Ovary (tissue), 9 donors: ENCODE data around the gene SRSF5. TPM values are rescaled to one million over a fixed set of nuclear protein-coding genes. Genes with fewer than 3 reads are reported as not detected.
"Not testable (repeated sequence)": the region's sequence is repeated elsewhere in the genome, so short reads cannot be mapped to it uniquely, and the experiment has no call there.

Source experiments
- DNase-seq, 5 donors: peaks; one replicate each; pipeline ENCODE4 v3.0.0-alpha.2; 2019 to 2020
- H3K27ac ChIP-seq, 2 donors: fragments of 200-600 bp; one replicate each; pipeline versions ENCODE4 v1.5.1 to v1.8.0; 2019 to 2022
- H3K27me3 ChIP-seq: fragments of 200-600 bp; one replicate; pipeline ENCODE4 v1.8.0; 2022
- H3K36me3 ChIP-seq: fragments of 200-600 bp; sonication (generic); one replicate; pipeline ENCODE4 v1.5.1; 2019
- H3K4me1 ChIP-seq: one replicate; pipeline ENCODE4 v1.8.1; 2013; ENCODE audit warnings: mild to moderate bottlenecking, moderate library complexity; ENCODE audit not compliant: insufficient read depth
- H3K4me3 ChIP-seq: fragments of 200-600 bp; sonication (generic); one replicate; pipeline ENCODE4 v1.5.1; 2017
- H3K9me3 ChIP-seq, 2 donors: fragments of 200-600 bp in 1 of 2; sonication (generic) in 1 of 2; one replicate each; pipeline versions ENCODE4 v1.5.1 to v1.8.1; 2013 to 2019; ENCODE audit warnings: mild to moderate bottlenecking in 1 of 2, moderate library complexity in 1 of 2
- EP300 ChIP-seq: sonication (generic); formaldehyde crosslinking; IDR thresholded peaks from one replicate; pipeline ENCODE4 v1.6.1; 2017; ENCODE audit warnings: antibody characterized with exemption
- POLR2A ChIP-seq: fragments of 450-650 bp; IDR thresholded peaks from one replicate; pipeline ENCODE4 v1.6.1; 2017; ENCODE audit warnings: antibody characterized with exemption, mild to moderate bottlenecking, moderate library complexity
- WGBS, 3 donors: extraction: QIAGEN DNeasy Blood & Tissue Kit in 1 of 3; methylation state at CpG; one replicate each; pipeline versions ENCODE4 v1.1.5 to v1.1.7; 2013 to 2017; 5-methylcytosine and 5-hydroxymethylcytosine counted together
- intact Hi-C, 4 donors: fragments of 100-400 bp; cut with DNase I; formaldehyde crosslinking; loops; one replicate each; pipeline versions ENCODE4 v1.11.0 to v1.15.1; 2022 to 2023
- polyA plus RNA-seq, 2 donors: library from polyadenylated mRNA; stranded (reverse); fragments of 200-250 nt in 1 of 2; fragments of 350-450 nt in 1 of 2; fragmentation: Illumina TruSeq in 1 of 2; extraction: RNeasy Lipid Tissue Mini Kit (QIAGEN cat#74804) in 1 of 2; gene quantifications; one replicate each; pipeline ENCODE4 v1.2.3, GENCODE V29; 2013 to 2014
- total RNA-seq, 7 donors: library from RNA; depleted of rRNA in 2 of 7; stranded (reverse); fragments of >200 nt in 2 of 7; fragmentation: NEBNext Ultra II Directional in 3 of 7; extraction: Animal tissue kit (Norgen Biotek cat#: 25700) in 3 of 7; gene quantifications; one replicate each; pipeline versions ENCODE4 v1.1.0 to v1.2.4, GENCODE V29; 2016 to 2023
- TF ChIP-seq, protein P1 (sequence below), 3 donors: fragments of 450-650 bp in 2 of 3; fragments of 200-600 bp in 1 of 3; IDR thresholded peaks; one replicate each; pipeline versions ENCODE4 v1.5.1 to v1.8.0; 2016 to 2022; ENCODE audit warnings: antibody characterized with exemption in 3 of 3, mild to moderate bottlenecking in 1 of 3
- donor health status: DM: no; HTN: no; CAD: no; lungs with moderate emphysema.
- donor health status: DM: no; HTN: no; CAD: no.
- donor health status: Bipolar disorder and iron deficiency.
- donor health status: DM: yes; HTN: yes; CAD: no.
- donor health status: DM: no; HTN: no; CAD: no.
- donor health status: DM: yes; HTN: yes; CAD: no.

Gene SRSF5
- total and polyA plus RNA-seq, 9 donors, result 273 to 446 (median 327) TPM

DNA sequence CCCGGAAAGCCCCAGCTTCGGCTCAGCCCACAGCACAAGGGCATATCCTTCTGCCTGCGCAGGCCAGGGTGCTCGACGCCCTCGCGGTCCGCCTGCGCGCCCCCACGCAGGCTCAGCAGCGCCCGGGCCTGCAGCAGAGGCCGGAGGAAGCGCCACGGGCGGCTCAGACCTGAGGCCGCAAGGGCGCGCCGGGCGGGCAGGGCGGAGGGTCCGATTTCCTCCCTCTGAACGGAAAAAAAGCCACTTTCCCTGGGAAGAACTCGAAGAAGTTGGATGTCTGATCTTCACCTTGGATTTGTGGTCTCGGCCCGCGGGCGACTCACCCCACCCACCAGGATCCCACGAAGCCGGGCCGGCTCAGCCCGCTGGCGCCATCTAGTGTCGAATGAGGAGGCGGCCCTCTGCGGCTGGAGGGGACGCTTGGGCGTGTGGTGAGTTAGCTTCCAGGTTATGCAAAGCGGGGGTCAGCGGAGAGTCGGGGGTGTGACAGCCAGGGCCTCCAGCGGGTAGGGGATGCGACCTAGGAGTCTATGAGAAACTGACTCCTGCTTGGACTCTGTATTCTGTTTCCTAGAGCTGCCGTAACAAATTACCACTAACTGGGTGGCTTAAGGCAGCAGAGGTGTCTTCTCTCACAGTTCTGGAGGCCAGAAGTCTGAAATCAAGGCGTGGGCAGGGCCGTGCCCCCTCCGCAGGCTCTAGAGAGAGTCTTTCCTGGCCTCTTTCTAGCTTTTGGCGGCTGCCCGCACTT, 40.0 kb upstream of the SRSF5 start:
- H3K4me3 ChIP-seq, result peak overlapping the region; percentile 39
- H3K4me1 ChIP-seq, result peaks cover 4% of the 10 kb centered on the region
- H3K36me3 ChIP-seq, result no peaks in the 10 kb centered on the region
- peak; percentile 75 to 92 (median 87) for DNase-seq
- H3K9me3 ChIP-seq, result no peaks in the 10 kb centered on the region
- TF ChIP-seq, protein P1, sequence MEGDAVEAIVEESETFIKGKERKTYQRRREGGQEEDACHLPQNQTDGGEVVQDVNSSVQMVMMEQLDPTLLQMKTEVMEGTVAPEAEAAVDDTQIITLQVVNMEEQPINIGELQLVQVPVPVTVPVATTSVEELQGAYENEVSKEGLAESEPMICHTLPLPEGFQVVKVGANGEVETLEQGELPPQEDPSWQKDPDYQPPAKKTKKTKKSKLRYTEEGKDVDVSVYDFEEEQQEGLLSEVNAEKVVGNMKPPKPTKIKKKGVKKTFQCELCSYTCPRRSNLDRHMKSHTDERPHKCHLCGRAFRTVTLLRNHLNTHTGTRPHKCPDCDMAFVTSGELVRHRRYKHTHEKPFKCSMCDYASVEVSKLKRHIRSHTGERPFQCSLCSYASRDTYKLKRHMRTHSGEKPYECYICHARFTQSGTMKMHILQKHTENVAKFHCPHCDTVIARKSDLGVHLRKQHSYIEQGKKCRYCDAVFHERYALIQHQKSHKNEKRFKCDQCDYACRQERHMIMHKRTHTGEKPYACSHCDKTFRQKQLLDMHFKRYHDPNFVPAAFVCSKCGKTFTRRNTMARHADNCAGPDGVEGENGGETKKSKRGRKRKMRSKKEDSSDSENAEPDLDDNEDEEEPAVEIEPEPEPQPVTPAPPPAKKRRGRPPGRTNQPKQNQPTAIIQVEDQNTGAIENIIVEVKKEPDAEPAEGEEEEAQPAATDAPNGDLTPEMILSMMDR (IDR thresholded peaks at IDR 0.05), result peak; percentile 97 to 99 (median 97)
- no peak for TF ChIP-seq EP300
- no peaks in the 10 kb centered on the region for H3K27me3 ChIP-seq
- 2 to 3% (median 2%) methylated on average over 51 of the region's 51 CpGs for WGBS, 3 donors
- H3K27ac ChIP-seq, result peak overlapping the region in 1 of 2 donors; percentile 45
- intact Hi-C loops, result loop anchor here (1.0 to 5.0 kb wide), 4 partner anchors 115 to 142 kb away; partner anchors contain the start of gene SUSD6 (in 1 of the 4)

DNA sequence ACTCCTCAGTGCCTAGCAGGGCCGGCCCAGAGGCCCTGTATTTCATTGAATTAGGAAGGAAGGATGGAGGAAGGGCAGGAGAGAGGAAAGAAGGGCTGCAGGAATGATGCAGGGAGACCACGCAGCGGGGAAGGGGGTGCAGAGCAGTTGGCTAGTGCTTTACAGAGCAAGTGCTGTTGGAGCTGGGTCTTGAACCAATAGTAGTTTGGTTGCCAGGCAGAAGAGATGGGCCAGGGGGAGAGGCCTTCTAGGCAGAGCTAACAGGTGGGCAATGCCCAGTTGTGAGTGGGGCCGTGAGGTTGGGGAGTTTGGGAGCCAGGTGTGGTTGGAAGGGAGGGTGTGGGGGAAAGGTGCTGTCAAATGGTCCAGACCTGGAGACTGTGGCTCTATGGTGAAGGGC, 39.1 kb upstream of the SRSF5 start:
- no peaks in the 10 kb centered on the region for H3K36me3 ChIP-seq
- intact Hi-C loops, result loop anchor here (1.0 to 5.0 kb wide), 4 partner anchors 116 to 143 kb away; partner anchors contain the start of gene SUSD6 (in 1 of the 4)
- H3K4me1 ChIP-seq, result peaks cover 4% of the 10 kb centered on the region
- DNase-seq, result no peak
- 83 to 88% (median 86%) methylated on average over 4 of the region's 4 CpGs for WGBS, 3 donors
- no peak overlapping the region for H3K27ac ChIP-seq
- H3K4me3 ChIP-seq, result no peak overlapping the region
- H3K9me3 ChIP-seq, result no peaks in the 10 kb centered on the region
- no peaks in the 10 kb centered on the region for H3K27me3 ChIP-seq
- TF ChIP-seq, protein P1 (IDR thresholded peaks at IDR 0.05), result no peak
- TF ChIP-seq POLR2A (no peak), EP300 (no peak)

DNA sequence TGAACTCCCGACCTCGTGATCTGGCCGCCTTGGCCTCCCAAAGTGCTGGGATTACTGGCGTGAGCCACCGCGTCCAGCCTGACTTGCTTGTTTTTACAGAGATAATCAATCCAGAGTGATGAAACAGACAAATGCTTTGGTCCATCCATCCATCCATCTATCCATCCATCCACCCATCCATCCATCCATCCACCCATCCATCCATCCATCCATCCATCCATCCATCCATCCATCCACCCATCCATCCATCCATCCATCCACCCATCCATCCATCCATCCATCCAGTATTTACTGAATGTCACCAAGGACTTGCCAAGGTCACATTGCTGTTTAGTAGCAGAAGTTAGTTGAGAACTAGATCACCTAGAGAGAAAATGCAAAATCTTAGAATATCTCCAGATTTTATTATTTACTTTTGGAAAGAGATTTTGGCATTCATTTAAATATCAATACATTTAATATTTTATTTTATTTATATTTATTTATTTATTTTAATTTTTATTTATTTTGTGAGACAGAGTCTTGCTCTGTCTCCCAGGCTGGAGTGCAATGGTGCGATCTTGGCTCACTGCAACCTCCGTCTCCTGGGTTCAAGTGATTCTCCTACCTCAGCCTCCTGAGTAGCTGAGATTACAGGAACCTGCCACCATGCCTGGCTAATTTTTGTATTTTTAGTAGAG, 34.9 kb upstream of the SRSF5 start:
- intact Hi-C loops, H3K4me1 ChIP-seq, H3K27me3 ChIP-seq, H3K36me3 ChIP-seq, H3K4me3 ChIP-seq, H3K27ac ChIP-seq, H3K9me3 ChIP-seq, DNase-seq: not testable (repeated sequence)
- WGBS, 3 donors, result 90 to 96% (median 95%) methylated on average over 8 of the region's 8 CpGs

DNA sequence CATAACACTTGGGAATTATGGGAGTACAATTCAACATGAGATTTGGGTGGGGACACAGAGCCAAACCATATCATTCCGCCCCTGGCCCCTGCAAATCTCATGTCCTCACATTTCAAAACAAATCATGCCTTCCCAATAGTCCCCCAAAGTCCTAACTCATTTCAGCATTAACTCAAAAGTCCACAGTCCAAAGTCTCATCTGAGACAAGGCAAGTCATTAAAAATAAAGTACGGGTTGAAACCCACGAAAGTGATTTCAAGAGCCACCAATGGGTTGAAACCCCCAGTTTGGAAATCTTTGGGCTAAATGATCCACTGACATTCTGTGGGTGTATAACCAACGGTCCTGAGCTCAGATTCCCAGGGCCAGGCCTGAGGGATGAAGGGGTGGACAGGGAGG, 30.5 kb upstream of the SRSF5 start:
- WGBS, 3 donors, result 80 to 84% (median 81%) methylated on average over 4 of the region's 4 CpGs
- H3K4me3 ChIP-seq, intact Hi-C loops: not testable (repeated sequence)

DNA sequence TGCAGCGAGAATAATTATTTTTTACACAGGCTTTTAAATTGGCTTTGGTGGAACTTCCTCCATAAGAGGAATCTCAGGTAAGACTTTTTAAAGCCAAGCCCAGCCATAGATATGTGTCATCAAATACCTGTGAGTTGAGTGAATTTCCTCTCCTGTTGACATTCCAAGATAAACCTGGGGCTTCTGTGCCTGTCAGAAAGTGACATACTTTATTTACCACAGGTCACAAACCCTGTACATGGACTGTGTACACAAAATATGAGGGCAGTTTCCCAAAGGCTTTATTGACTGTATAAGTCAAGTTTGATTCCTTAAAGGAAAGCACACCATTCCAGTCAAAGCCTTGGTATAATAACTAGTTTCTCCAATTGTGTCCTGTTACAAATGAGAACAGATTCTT, 25.9 kb upstream of the SRSF5 start:
- WGBS, 3 donors, result 89 to 96% (median 96%) methylated on average over 1 of the region's 1 CpG
- H3K27me3 ChIP-seq, result no peaks in the 10 kb centered on the region
- intact Hi-C loops, result no loop called here

More for the DNA sequence above, 30.5 kb upstream of the SRSF5 start:
- not testable (repeated sequence) for DNase-seq, H3K27me3 ChIP-seq, H3K36me3 ChIP-seq, H3K27ac ChIP-seq, H3K9me3 ChIP-seq, H3K4me1 ChIP-seq

More for the DNA sequence above, 25.9 kb upstream of the SRSF5 start:
- Histone ChIP-seq H3K9me3 (no peaks in the 10 kb centered on the region), H3K27ac (no peak overlapping the region), H3K4me3 (no peak overlapping the region), H3K4me1 (no peaks in the 10 kb centered on the region), H3K36me3 (no peaks in the 10 kb centered on the region)
- DNase-seq, result no peak
- TF ChIP-seq, protein P1 (IDR thresholded peaks at IDR 0.05), result no peak
- no peak for TF ChIP-seq POLR2A
- TF ChIP-seq EP300, result no peak
